GM18867 (cell line): ENCODE data around the gene GLIS1.

Experiments used
- ATAC-seq: cut with Tn5 transposase; IDR thresholded peaks from one replicate; pipeline ENCODE4 v1.9.1; 2021; ENCODE audit warnings: mild to moderate bottlenecking, moderate library complexity; ENCODE audit not compliant: unreplicated experiment

Gene GLIS1

GRCh38 chr1:53737648-53738204 is 1.2 kb downstream of the GLIS1 start:
- no peak for ATAC-seq

GRCh38 chr1:53736290-53736689 is 2.7 kb downstream of the GLIS1 start:
- ATAC-seq, result no peak

DNA sequence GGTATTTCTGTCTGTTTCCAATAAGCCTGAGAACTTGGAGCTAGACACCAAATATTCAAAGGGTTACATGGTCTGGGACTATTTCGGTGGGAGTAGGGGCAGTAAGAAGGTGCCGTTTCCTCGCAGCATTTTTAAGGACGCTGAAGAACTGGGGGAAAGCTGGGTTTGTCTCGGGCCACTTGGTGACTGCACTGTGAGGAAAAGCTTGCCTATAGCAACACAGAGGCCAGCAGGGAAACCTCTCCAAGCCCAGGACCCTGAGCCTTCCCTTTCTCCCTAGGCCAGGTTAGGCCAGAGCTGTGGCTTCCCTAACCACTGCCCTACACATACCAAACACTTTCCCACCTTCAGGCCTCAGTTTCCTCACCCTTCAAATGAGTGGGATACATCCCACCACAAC is 3.3 kb downstream of the GLIS1 start:
- ATAC-seq, result no peak

DNA sequence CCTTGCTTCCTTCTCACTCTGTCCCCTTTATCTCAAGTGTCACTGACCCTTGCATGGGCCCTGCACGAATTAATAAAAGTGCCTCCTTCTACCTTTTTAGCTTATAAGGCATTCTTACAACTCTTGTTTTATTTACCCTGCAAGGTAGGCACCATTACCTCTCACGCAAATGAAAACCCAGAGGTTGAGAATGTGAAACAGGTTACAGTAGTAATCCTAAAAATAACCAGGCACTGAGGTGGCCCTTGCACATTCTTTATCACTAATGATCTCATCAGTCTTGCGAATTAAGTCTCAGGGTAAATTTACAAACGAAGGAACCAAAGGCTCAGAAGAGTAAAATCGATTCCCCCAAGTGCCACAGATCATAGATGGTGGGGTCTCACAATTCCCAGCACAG is 3.7 kb downstream of the GLIS1 start:
- ATAC-seq, result no peak

GRCh38 chr1:53734650-53735211 is 4.2 kb downstream of the GLIS1 start:
- ATAC-seq, result no peak

DNA sequence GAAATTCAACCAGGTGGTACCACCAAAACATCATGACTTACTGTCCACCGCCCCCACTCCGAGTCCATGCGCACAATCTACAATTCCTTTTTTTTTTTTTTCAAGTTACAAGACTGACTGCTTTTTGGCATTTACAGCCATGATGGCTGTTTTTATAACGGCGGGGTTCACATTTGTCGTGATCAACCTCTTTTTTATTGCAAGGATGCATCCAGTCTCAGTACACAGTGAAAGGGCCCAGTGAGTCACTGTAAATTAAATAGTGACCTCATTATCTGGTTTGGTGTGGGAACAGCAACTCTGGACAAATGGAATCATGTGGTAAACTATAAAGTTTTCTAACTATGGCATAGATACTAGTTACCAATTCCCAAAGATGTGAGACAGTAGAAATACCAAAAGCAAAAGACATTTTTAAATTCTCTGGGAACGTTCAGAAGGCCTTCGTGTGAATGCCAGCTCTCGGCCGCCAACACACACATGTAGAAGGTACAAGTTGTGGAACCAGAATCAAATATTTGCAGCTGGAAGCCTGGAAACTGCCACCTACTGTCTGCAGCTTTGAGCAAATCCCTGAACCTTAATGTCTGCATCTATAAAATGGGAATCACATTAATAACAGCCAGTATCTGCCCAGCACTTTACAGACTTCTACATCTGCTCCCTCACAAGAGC is 4.9 kb downstream of the GLIS1 start:
- no peak for ATAC-seq

GRCh38 chr1:53733447-53733931 is 5.5 kb downstream of the GLIS1 start:
- ATAC-seq, result no peak

DNA sequence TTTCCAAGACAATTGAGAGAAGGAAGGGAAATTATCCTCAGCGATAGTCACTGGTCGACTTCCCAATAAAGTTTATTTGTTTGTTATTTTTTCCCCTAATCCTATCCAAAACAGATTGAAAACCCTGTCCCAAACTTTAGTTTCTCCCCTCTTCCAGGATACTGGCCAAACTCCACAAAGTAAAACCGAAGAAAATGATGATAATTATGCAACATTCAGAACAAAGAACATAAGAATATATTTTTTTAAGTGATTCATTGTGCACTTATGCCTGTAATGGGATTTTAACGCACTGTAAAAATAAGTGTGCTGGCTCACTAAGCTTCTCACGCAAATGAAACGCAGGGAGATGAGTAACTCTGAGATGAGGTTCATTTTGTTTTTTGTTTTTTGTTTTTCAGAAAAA is 6.0 kb downstream of the GLIS1 start:
- ATAC-seq, result no peak

DNA sequence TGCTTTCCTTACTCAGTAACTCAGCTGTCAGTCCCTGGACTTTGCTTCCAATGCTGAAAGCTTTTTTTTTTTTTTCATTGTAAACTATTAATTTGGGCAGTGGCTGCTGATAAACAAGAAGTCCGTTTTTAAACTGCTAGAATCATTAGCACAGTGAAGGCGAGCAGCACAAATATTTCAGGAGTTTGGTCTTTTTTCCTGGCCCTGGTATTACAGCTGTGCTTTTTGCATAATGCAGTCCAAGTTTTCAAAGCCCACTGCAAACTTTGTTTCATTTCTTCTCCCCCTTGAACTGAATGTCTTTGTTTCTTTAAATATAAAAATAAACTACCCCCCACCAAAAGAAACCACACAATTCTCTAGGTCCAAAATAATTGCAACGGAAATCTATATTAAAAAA is 6.6 kb downstream of the GLIS1 start:
- ATAC-seq, result no peak

GRCh38 chr1:53731779-53732305 is 7.1 kb downstream of the GLIS1 start:
- no peak for ATAC-seq

DNA sequence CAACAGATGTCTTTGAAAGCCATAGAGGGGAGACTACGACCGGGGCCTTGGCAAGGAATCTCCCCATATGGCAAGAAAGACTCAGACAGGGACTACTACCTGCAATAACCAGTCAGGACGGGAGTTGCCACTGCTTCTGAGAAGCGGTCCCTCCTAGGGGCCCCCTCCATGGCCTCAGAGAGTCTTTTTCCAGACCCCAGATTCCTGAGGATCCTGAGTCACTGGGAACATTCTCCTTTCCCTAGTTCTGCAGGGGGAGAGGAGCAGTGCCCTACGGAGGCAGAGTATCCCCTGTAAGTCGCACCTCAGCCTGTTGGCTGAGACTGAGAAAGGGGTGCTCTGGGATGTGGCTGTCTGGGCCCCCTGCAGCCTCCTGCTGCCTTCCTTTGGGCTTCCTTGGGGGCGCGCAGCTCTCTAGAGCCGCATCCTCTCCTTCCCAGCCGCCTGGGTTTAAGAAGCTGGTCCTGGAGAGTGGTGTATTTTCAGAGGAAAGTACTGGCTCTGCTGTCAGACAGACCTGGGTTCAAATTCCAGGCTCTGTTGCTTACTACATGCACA is 7.8 kb downstream of the GLIS1 start:
- ATAC-seq, result no peak

DNA sequence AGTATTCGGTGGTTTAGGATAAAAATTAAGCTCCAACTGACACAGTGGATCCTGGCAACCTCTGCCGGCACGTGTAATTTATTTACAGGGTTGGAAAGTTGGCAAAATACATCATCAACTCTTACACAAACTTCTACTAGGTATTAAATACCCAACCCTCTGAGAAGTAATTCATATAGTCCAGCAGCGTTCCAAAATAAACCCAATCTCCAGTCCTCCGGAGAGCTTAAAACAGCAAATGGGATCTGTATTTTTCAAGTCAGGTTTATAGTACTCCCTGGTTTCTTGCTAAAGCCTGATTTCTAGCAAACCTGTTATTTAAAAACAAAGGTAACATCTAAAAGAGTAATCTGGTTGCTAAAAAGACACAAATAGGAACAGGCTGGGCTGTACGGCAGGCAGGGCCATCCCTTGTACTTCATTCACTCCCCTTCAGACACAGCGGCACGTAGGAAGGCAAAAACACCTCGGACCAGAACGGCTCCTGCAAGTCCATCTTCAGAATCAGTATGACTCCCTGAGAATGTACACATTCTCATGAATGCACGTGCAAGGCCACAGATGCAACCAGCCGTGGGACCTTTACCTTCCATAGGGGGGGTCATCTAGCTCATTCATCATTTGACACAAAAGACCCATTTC is 8.6 kb downstream of the GLIS1 start:
- no peak for ATAC-seq

GRCh38 chr1:53729456-53730223 is 9.3 kb downstream of the GLIS1 start:
- ATAC-seq, result no peak

- ATAC-seq, result no peak
Observed at GRCh38 chr1:53728702-53729455, 10.1 kb downstream of the GLIS1 start.

DNA sequence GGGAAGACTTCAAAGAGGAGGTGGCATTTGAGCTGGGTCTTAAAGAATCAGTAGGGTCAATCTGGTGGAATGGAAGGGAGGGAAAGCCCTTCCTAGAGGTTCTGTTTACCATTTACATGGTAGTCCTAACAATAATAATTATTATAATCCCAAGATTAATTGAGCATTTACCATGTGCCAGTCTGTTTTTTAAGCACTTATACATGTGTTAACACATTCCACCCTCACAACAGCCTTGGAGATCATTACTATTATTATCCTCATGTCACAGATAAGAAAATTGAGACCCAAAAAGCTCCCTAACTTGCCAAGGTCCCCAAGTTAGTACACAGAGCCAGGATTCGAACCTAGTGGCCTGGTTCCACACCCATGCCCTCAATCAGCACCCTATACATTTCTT is 10.8 kb downstream of the GLIS1 start:
- no peak for ATAC-seq

DNA sequence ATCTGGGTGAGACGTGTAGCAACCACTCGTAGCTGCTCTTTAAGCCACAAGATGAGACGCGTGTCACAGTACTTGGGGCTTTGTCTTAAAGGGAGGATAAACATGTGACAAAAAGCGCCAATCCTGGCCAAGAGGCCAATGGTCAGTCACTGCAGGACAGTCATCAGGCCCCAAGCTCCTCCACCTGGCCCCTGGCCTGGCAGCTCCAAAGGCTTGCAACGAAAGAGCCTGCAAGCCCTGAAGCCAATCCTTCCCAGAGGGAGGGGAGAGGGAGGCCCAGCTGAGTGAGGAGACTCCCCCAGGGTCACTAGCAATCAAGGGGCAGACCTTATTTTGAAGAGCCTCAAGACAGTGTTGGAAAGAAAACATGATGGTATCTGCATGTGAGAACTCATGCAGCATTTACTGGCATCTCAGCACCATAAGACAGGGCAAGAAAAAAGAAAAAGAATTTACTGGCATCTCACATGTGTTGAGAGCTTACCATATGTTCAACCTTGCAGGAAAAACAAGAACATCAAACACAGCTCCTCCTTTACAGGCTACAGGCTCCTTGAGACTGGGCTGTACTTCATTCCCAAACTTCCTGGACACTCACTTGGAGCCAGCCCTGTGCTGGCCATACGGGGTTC is 11.4 kb downstream of the GLIS1 start:
- no peak for ATAC-seq

GRCh38 chr1:53726009-53726600 is 12.9 kb downstream of the GLIS1 start:
- no peak for ATAC-seq

GRCh38 chr1:53725238-53725689 is 13.7 kb downstream of the GLIS1 start:
- no peak for ATAC-seq

- no peak for ATAC-seq
Observed at GRCh38 chr1:53722025-53722424, 16.9 kb downstream of the GLIS1 start.
